ENCODE measurements around the gene PNKD.

- TF ChIP-seq, protein P1, sequence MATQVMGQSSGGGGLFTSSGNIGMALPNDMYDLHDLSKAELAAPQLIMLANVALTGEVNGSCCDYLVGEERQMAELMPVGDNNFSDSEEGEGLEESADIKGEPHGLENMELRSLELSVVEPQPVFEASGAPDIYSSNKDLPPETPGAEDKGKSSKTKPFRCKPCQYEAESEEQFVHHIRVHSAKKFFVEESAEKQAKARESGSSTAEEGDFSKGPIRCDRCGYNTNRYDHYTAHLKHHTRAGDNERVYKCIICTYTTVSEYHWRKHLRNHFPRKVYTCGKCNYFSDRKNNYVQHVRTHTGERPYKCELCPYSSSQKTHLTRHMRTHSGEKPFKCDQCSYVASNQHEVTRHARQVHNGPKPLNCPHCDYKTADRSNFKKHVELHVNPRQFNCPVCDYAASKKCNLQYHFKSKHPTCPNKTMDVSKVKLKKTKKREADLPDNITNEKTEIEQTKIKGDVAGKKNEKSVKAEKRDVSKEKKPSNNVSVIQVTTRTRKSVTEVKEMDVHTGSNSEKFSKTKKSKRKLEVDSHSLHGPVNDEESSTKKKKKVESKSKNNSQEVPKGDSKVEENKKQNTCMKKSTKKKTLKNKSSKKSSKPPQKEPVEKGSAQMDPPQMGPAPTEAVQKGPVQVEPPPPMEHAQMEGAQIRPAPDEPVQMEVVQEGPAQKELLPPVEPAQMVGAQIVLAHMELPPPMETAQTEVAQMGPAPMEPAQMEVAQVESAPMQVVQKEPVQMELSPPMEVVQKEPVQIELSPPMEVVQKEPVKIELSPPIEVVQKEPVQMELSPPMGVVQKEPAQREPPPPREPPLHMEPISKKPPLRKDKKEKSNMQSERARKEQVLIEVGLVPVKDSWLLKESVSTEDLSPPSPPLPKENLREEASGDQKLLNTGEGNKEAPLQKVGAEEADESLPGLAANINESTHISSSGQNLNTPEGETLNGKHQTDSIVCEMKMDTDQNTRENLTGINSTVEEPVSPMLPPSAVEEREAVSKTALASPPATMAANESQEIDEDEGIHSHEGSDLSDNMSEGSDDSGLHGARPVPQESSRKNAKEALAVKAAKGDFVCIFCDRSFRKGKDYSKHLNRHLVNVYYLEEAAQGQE (IDR thresholded peaks at IDR 0.05; ENCODE audit: insufficient replicate concordance, low read depth): no peak
- no peak for TF ChIP-seq CTCF (IDR thresholded peaks at IDR 0.05; ENCODE audit: insufficient read depth, low read length)
Observed at GRCh38 chr2:218389333-218390150, 119.2 kb downstream of the PNKD start.
